Omental fat pad (tissue), 4 donors: Measurements from ENCODE around the gene SERPINB10. TPM values are rescaled to one million over a fixed set of nuclear protein-coding genes. Genes with fewer than 3 reads are reported as not detected.
A peak's percentile ranks its signal among the peaks of the same experiment; 100 is the strongest.

Source experiments
- ATAC-seq: fragments of 150-250 bp; one replicate; pipeline ENCODE4 v1.9.1; 2016; ENCODE audit warnings: mild to moderate bottlenecking, moderate library complexity; ENCODE audit not compliant: low FRiP score
- DNase-seq: peaks from one replicate; pipeline ENCODE4 v3.0.0-alpha.2; 2019; ENCODE audit warnings: low spot score
- total RNA-seq, 4 donors: library from RNA; depleted of rRNA; stranded (reverse); fragments of >200 nt; gene quantifications; one replicate each; pipeline ENCODE4 v1.1.0, GENCODE V29; 2016
- TF ChIP-seq, protein P1 (sequence below), 3 donors: fragments of 450-650 bp; IDR thresholded peaks; one replicate each; pipeline ENCODE4 v1.5.1; 2016 to 2017; ENCODE audit warnings: antibody characterized with exemption in 3 of 3, mild to moderate bottlenecking in 3 of 3, moderate library complexity in 2 of 3

SERPINB10 gene, protein sequence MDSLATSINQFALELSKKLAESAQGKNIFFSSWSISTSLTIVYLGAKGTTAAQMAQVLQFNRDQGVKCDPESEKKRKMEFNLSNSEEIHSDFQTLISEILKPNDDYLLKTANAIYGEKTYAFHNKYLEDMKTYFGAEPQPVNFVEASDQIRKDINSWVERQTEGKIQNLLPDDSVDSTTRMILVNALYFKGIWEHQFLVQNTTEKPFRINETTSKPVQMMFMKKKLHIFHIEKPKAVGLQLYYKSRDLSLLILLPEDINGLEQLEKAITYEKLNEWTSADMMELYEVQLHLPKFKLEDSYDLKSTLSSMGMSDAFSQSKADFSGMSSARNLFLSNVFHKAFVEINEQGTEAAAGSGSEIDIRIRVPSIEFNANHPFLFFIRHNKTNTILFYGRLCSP
- total RNA-seq: 1 to 10 TPM in 1 of 4 donors, under 1 TPM in 2, not detected in 1; 0.31 to 1.7 (median 0.72) TPM

DNA sequence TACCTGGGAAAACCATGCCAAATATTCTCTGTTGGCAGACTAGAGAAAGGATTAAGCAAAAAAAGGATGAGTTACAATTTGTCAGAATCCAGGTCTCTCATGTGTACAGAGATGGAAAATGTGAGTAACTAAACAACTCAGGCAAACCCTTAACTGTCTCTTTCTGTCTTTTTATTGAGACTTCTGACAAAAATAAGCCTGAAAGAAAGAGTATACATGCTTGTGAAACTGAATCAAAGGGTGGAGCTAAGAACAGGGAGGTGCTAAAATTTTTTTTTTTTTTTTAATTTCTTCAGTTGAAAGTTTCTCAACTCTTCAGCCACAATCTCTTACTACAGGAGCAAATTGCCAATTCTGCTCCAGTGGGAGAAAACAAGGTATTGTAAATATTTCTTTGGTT is at the start of gene SERPINB10:
TSS of gene SERPINB10 (plus strand) at position 295 of the 400 bp plus-strand sequence. CDS start 7,553 bp downstream, outside the sequence.
- ATAC-seq: peak; percentile 84
- TF ChIP-seq, protein P1, sequence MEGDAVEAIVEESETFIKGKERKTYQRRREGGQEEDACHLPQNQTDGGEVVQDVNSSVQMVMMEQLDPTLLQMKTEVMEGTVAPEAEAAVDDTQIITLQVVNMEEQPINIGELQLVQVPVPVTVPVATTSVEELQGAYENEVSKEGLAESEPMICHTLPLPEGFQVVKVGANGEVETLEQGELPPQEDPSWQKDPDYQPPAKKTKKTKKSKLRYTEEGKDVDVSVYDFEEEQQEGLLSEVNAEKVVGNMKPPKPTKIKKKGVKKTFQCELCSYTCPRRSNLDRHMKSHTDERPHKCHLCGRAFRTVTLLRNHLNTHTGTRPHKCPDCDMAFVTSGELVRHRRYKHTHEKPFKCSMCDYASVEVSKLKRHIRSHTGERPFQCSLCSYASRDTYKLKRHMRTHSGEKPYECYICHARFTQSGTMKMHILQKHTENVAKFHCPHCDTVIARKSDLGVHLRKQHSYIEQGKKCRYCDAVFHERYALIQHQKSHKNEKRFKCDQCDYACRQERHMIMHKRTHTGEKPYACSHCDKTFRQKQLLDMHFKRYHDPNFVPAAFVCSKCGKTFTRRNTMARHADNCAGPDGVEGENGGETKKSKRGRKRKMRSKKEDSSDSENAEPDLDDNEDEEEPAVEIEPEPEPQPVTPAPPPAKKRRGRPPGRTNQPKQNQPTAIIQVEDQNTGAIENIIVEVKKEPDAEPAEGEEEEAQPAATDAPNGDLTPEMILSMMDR (IDR thresholded peaks at IDR 0.05): no peak
- DNase-seq: no peak

DNA sequence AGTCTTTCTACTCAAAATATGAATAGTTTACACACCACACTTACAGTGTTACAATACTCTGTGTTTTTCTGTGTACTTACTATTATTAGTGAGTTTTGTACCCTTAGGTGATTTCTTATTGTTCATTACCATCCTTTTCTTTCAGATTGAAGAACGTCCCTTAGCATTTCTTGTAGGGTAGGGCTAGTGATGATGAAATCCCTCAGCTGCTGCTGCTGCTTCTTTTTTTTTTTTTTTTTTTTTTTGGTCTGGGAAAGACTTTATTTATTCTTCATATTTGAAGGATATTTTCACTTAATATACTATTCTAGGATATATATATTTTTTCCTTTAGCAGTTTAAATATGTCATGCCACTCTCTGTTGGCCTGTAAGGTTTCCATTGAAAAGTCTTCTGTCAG is 49.3 kb upstream of the SERPINB10 start:
- DNase-seq (no peak), ATAC-seq (no peak)
- TF ChIP-seq, protein P1 (IDR thresholded peaks at IDR 0.05): no peak

DNA sequence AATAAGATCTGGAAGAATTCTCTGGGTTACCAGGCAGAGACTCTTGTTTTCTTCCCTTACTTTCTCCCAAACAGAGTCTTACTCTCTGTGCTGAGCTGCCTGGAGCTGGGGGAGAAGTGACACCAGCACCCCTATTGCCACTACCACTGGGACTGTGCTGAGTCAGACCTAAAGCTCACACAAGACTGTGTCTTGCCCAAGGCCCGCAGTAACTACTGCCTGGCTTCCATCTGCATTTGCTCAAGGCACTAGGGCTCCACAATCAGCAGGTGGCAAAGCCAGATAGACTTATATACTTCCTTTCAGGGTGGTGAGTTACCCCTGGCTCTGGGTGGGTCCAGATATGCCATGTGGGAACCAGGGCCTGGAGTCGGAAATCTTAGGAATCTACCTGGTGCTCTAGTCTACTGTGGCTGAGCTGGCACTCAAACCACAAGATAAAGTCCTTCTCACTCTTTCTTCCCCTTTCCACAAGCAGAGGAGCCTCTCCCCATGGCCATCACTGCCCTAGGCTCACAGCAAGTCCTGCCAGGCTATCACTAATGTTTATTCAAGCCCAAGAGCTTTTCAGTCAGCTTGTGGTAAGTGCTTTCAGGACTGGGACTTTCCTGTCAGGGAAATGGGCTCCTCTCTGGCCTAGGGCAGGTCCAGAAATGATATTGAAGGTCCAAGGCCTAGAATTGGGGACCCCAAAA is 47.8 kb upstream of the SERPINB10 start:
- DNase-seq: no peak
- ATAC-seq: no peak
- TF ChIP-seq, protein P1 (IDR thresholded peaks at IDR 0.05): no peak

DNA sequence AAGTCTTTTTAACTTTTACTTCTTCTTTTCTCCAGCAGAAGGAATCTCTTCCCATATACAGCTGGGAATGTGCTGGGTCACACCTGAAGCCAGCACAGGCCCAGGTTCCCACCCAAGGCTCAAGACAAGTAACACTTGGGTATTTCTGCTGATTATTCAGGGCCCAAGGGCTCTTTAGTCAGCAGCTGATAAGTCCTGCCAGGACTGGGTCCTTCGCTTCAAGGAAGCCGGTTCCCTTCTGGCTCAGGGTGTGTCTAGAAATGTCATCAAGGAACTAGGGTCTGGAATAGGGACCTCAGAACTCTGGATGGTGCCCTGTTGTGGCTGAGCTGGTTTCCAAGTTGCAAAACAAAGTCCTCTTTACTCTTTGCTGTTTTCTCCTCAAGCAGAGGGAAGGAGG is 47.2 kb upstream of the SERPINB10 start:
- DNase-seq (no peak), ATAC-seq (no peak)

DNA sequence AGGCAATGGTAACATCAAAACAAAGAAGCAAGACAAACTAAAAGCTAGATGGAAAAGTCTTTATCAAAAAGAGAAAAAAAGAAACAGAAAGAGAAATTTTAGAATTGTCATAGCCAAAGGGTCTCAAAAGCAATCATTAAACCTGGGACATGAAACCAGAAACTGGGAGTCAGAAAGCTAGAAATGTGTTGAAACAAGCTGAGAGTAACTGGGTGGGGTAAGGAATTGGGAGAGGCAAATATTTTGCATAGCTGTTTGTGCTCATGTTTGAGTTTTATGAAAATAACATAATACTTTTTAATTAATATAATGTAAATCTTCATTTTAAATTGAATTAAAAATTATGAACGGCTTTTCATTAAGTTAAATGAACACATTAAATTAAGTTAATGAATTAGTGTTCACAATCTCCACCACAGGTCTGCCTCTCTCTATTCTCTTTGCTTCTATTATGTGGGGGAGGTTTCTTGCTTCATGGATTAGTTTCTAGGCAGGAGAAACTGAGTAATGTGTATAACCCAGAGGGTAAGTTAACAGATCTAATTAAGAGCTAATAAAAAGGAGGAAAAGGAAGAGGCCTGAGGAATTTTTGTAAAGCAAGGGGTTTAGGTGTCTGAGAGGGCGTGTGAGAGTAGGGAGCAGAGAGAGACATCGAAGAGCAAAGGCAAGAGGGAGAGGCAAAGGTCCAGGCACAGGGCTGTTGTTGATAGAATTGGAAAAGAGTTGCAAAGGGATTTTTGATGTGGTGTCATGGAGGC is 40.2 kb upstream of the SERPINB10 start:
- no peak for DNase-seq
- ATAC-seq: peak; percentile 62
- TF ChIP-seq, protein P1 (IDR thresholded peaks at IDR 0.05): no peak

More for the DNA sequence above, 47.2 kb upstream of the SERPINB10 start:
- TF ChIP-seq, protein P1 (IDR thresholded peaks at IDR 0.05): no peak

DNA sequence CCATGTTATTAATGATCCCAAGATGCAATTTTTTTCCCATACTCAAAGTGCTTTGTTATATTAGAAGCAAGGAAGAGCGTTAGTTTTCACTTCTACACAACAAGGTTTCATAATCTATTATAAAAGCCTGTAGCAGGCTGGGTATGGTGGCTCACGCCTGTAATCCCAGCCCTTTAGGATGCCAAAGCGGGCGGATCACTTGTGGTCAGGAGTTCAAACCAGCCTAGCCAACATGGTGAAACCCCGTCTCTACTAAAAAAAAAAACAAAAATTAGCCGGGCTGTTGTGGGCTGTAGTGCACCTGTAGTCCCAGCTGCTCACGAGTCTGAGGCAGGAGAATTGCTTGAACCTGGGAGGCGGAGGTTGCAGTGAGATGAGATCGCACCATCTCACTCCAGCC is 39.2 kb upstream of the SERPINB10 start:
- DNase-seq (no peak), ATAC-seq (no peak)
- TF ChIP-seq, protein P1 (IDR thresholded peaks at IDR 0.05): no peak
